NT2/D1 (cell line): ENCODE results near the gene FAM216B.
"Not testable (repeated sequence)": the region's sequence is repeated elsewhere in the genome, so short reads cannot be mapped to it uniquely, and the experiment has no call there.

ENCODE experiments used
- DNase-seq: peaks from one replicate; pipeline ENCODE4 v3.0.0-alpha.2; 2011; ENCODE audit warnings: low read depth, low spot score
- H3K27me3 ChIP-seq: 2 replicates; pipeline ENCODE4 v1.6.0; 2011; ENCODE audit warnings: mild to moderate bottlenecking; ENCODE audit not compliant: insufficient read length, insufficient read depth
- H3K36me3 ChIP-seq: 2 replicates; pipeline ENCODE4 v1.6.1; 2011; ENCODE audit warnings: mild to moderate bottlenecking, low read length, mixed read lengths; ENCODE audit not compliant: insufficient read depth, insufficient read length
- H3K4me1 ChIP-seq: 2 replicates; pipeline ENCODE4 v1.5.1; 2011; ENCODE audit not compliant: insufficient read depth, insufficient read length
- H3K4me3 ChIP-seq: 2 replicates; pipeline ENCODE4 v1.5.1; 2011; ENCODE audit warnings: low read depth; ENCODE audit not compliant: insufficient read length
- H3K9ac ChIP-seq: 2 replicates; pipeline ENCODE4 v1.6.0; 2011; ENCODE audit warnings: low read depth; ENCODE audit not compliant: insufficient read length
- H3K9me3 ChIP-seq: 2 replicates; pipeline ENCODE4 v1.5.1; 2011; ENCODE audit warnings: mild to moderate bottlenecking, low read length; ENCODE audit not compliant: insufficient read depth
- SUZ12 ChIP-seq: IDR thresholded peaks from 2 replicates; pipeline ENCODE4 v1.6.1; 2011; ENCODE audit not compliant: insufficient read length, insufficient read depth; ENCODE audit errors: extremely low read depth
- YY1 ChIP-seq: IDR thresholded peaks from 2 replicates; pipeline ENCODE4 v1.6.1; 2011; ENCODE audit not compliant: insufficient read length, insufficient read depth
- ZNF274 ChIP-seq: IDR thresholded peaks from 2 replicates; pipeline ENCODE4 v1.6.1; 2011; ENCODE audit warnings: mild to moderate bottlenecking, low read depth, low read length

The FAM216B gene

GRCh38 chr13:42758515-42758914, 22.9 kb upstream of the FAM216B start:
- Histone ChIP-seq H3K4me1 (no peaks in the 10 kb centered on the region), H3K9me3 (no peaks in the 10 kb centered on the region), H3K9ac (no peak overlapping the region), H3K36me3 (no peaks in the 10 kb centered on the region), H3K27me3 (no peaks in the 10 kb centered on the region), H3K4me3 (no peak overlapping the region)
- TF ChIP-seq ZNF274 (no peak), SUZ12 (no peak), YY1 (no peak)
- DNase-seq, result no peak

- no peaks in the 10 kb centered on the region for H3K36me3 ChIP-seq
- H3K4me1 ChIP-seq, result no peaks in the 10 kb centered on the region
- no peak for TF ChIP-seq ZNF274
- TF ChIP-seq SUZ12, result no peak
- H3K27me3 ChIP-seq, result no peaks in the 10 kb centered on the region
- DNase-seq, result no peak
- no peaks in the 10 kb centered on the region for H3K9me3 ChIP-seq
- no peak overlapping the region for H3K9ac ChIP-seq
- no peak overlapping the region for H3K4me3 ChIP-seq
Measured at GRCh38 chr13:42760951-42761350, 20.4 kb upstream of the FAM216B start.

- no peaks in the 10 kb centered on the region for H3K27me3 ChIP-seq
- no peak overlapping the region for H3K4me3 ChIP-seq
- H3K36me3 ChIP-seq, result no peaks in the 10 kb centered on the region
- TF ChIP-seq SUZ12 (no peak), YY1 (no peak), ZNF274 (no peak)
- no peaks in the 10 kb centered on the region for H3K9me3 ChIP-seq
- no peak overlapping the region for H3K9ac ChIP-seq
- no peaks in the 10 kb centered on the region for H3K4me1 ChIP-seq
- DNase-seq, result no peak
Measured at GRCh38 chr13:42762251-42762650, 19.1 kb upstream of the FAM216B start.

- H3K36me3 ChIP-seq, result no peaks in the 10 kb centered on the region
- H3K9ac ChIP-seq, result no peak overlapping the region
- DNase-seq, result no peak
- no peaks in the 10 kb centered on the region for H3K27me3 ChIP-seq
- no peak overlapping the region for H3K4me3 ChIP-seq
- H3K4me1 ChIP-seq, result no peaks in the 10 kb centered on the region
- no peaks in the 10 kb centered on the region for H3K9me3 ChIP-seq
- no peak for TF ChIP-seq ZNF274
- TF ChIP-seq YY1, result no peak
- no peak for TF ChIP-seq SUZ12
Measured at GRCh38 chr13:42762917-42763316, 18.5 kb upstream of the FAM216B start.

- Histone ChIP-seq H3K9me3 (no peaks in the 10 kb centered on the region), H3K4me1 (no peaks in the 10 kb centered on the region), H3K36me3 (no peaks in the 10 kb centered on the region), H3K4me3 (no peak overlapping the region), H3K9ac (no peak overlapping the region), H3K27me3 (no peaks in the 10 kb centered on the region)
- TF ChIP-seq SUZ12, result no peak
- TF ChIP-seq YY1, result no peak
- no peak for DNase-seq
Measured at GRCh38 chr13:42766016-42766415, 15.4 kb upstream of the FAM216B start.

- H3K9ac ChIP-seq, result no peak overlapping the region
- TF ChIP-seq ZNF274, result no peak
- no peak for TF ChIP-seq SUZ12
- no peak for TF ChIP-seq YY1
- DNase-seq, result no peak
- no peaks in the 10 kb centered on the region for H3K4me1 ChIP-seq
- no peaks in the 10 kb centered on the region for H3K36me3 ChIP-seq
- no peak overlapping the region for H3K4me3 ChIP-seq
- no peaks in the 10 kb centered on the region for H3K9me3 ChIP-seq
- no peaks in the 10 kb centered on the region for H3K27me3 ChIP-seq
Measured at GRCh38 chr13:42769650-42770049, 11.7 kb upstream of the FAM216B start.

GRCh38 chr13:42776558-42776957, 4.8 kb upstream of the FAM216B start:
- H3K4me1 ChIP-seq, H3K27me3 ChIP-seq, H3K4me3 ChIP-seq, DNase-seq, H3K9me3 ChIP-seq, H3K36me3 ChIP-seq, H3K9ac ChIP-seq: not testable (repeated sequence)

GRCh38 chr13:42777467-42777866, 3.9 kb upstream of the FAM216B start:
- H3K36me3 ChIP-seq, result no peaks in the 10 kb centered on the region
- DNase-seq, result no peak
- H3K9me3 ChIP-seq, result 0 out of 2 replicates have a peak, but pooled peaks cover 6% of the 10 kb centered on the region
- H3K9ac ChIP-seq, result no peak overlapping the region
- no peaks in the 10 kb centered on the region for H3K4me1 ChIP-seq
- no peak overlapping the region for H3K4me3 ChIP-seq
- TF ChIP-seq ZNF274, result no peak
- no peak for TF ChIP-seq SUZ12
- no peak for TF ChIP-seq YY1
- no peaks in the 10 kb centered on the region for H3K27me3 ChIP-seq
